K562 (cell line): ENCODE data around the gene MYO6. TPM values are rescaled to one million over a fixed set of nuclear protein-coding genes. Genes with fewer than 3 reads are reported as not detected.

Experiments
- ATAC-seq: fragments of 200-7000 bp; cut with Tn5 transposase; 3 replicates; pipeline ENCODE4 v1.9.1; 2020; ENCODE audit warnings: moderate library complexity
- BruUV-seq: library from RNA; stranded (reverse); fragments of 400-500 nt; replicated peaks from 2 replicates; lab custom pipeline; 2021; lab: Mats Ljungman, UMichigan
- CTCF ChIA-PET: fragments of 300-600 bp; formaldehyde crosslinking; extraction: SDS; loops from one replicate; lab custom pipeline; 2021; ENCODE audit warnings: low intra/inter-chr PET ratio; lab: Yijun Ruan, JAX
- POLR2A ChIA-PET: fragments of 300-600, 350-650 bp; sonication (Branson Sonifier 250); formaldehyde crosslinking; extraction: SDS; loops from one replicate; lab custom pipeline; 2021; ENCODE audit warnings: antibody characterized with exemption, inconsistent platforms; lab: Yijun Ruan, JAX
- DNase-seq, 4 experiments: peaks; one replicate each; pipeline versions ENCODE4 v3.0.0 to v3.0.0-alpha.2; 2011 to 2018; ENCODE audit warnings: low spot score in 3 of 4, mixed read lengths in 3 of 4; ENCODE audit errors: extremely low read depth in 1 of 4
- FAIRE-seq: peaks from 2 replicates; lab custom pipeline; 2011; peaks lifted over from hg19 to GRCh38; lab: Jason Lieb, UNC
- H2AFZ ChIP-seq: 2 replicates; pipeline ENCODE4 v1.6.0; 2011; ENCODE audit warnings: low read depth, low read length, control low read depth, inconsistent platforms
- H3K27ac ChIP-seq: fragments of 200-600 bp; 3 replicates; pipeline ENCODE4 v1.8.0; 2011; ENCODE audit warnings: low read depth, mild to moderate bottlenecking, control low read depth, inconsistent platforms, low read length, moderate library complexity, mixed read lengths; ENCODE audit errors: extremely low read depth
- H3K27me3 ChIP-seq, 2 experiments: fragments of 300-600 bp in 1 of 2; 2 replicates in 1 of 2; 3 replicates in 1 of 2; pipeline versions ENCODE4 v1.6.0 to v1.8.0; 2011; ENCODE audit warnings: inconsistent platforms in 2 of 2, low read length in 2 of 2, mild to moderate bottlenecking in 1 of 2, mixed read lengths in 1 of 2, moderate library complexity in 1 of 2; ENCODE audit not compliant: control insufficient read depth in 2 of 2, insufficient read depth in 2 of 2
- H3K36me3 ChIP-seq: fragments of 300-600 bp; 3 replicates; pipeline ENCODE4 v1.8.0; 2011; ENCODE audit warnings: mild to moderate bottlenecking, low read length, inconsistent platforms; ENCODE audit not compliant: control insufficient read depth, insufficient read depth
- H3K4me1 ChIP-seq, 2 experiments: fragments of 200-600 bp in 1 of 2; replicated peaks in 1 of 2; 2 replicates in 1 of 2; 3 replicates in 1 of 2; pipeline versions ENCODE4 v1.5.1 to v1.8.0; 2011; ENCODE audit warnings: inconsistent platforms in 2 of 2, low read length in 2 of 2, mild to moderate bottlenecking in 1 of 2, mixed read lengths in 1 of 2, moderate library complexity in 1 of 2; ENCODE audit not compliant: control insufficient read depth in 2 of 2, insufficient read depth in 2 of 2
- H3K4me2 ChIP-seq: 2 replicates; pipeline ENCODE4 v1.6.1; 2011; ENCODE audit warnings: low read length, control low read depth, inconsistent platforms, mixed read lengths; ENCODE audit not compliant: insufficient read depth
- H3K4me3 ChIP-seq: fragments of 200-600 bp; sonication (generic), shearing (Covaris generic); 2 replicates; pipeline ENCODE4 v1.5.1; 2016; ENCODE audit warnings: control low read depth, inconsistent platforms
- H3K79me2 ChIP-seq: fragments of 200-600 bp; 3 replicates; pipeline ENCODE4 v1.8.0; 2011; ENCODE audit warnings: low read length, inconsistent platforms; ENCODE audit not compliant: control insufficient read depth, insufficient read depth
- H3K9ac ChIP-seq, 2 experiments: 2 replicates each; pipeline versions ENCODE4 v1.6.0 to v1.6.1; 2011; ENCODE audit warnings: low read depth in 2 of 2, low read length in 2 of 2, control low read depth in 1 of 2, inconsistent platforms in 1 of 2, mild to moderate bottlenecking in 1 of 2, mixed read lengths in 1 of 2; ENCODE audit not compliant: insufficient read depth in 1 of 2
- H3K9me1 ChIP-seq: one replicate; pipeline ENCODE4 v1.6.0; 2011; ENCODE audit warnings: inconsistent platforms, mild to moderate bottlenecking, low read length, moderate library complexity; ENCODE audit not compliant: control insufficient read depth, insufficient read depth
- H3K9me3 ChIP-seq: replicated peaks from 2 replicates; pipeline ENCODE4 v1.5.1; 2011; ENCODE audit warnings: low read depth, low read length, inconsistent platforms; ENCODE audit not compliant: control insufficient read depth, insufficient read depth
- H4K20me1 ChIP-seq: replicated peaks from 2 replicates; pipeline ENCODE4 v1.6.1; 2011; ENCODE audit warnings: low read length, inconsistent platforms, mixed read lengths; ENCODE audit not compliant: control insufficient read depth, insufficient read depth
- LCOR ChIP-seq: sonication (generic); formaldehyde crosslinking; IDR thresholded peaks from 2 replicates; pipeline ENCODE4 v1.8.0; 2022; ENCODE audit warnings: mild to moderate bottlenecking, missing genetic modification reagents
- LEF1 ChIP-seq: fragments of 450-650 bp; IDR thresholded peaks from 2 replicates; pipeline ENCODE4 v1.6.1; 2016; ENCODE audit warnings: mild to moderate bottlenecking
- MEIS2 ChIP-seq: fragments of 450-650 bp; IDR thresholded peaks from 2 replicates; pipeline ENCODE4 v1.6.1; 2014; ENCODE audit warnings: mild to moderate bottlenecking; ENCODE audit not compliant: partially characterized antibody
- RHOXF2B ChIP-seq: fragments of 250-450 bp; sonication (Bioruptor Pico); conservative IDR thresholded peaks from 2 replicates; pipeline ENCODE4 v1.5.1; 2021
- SAP30 ChIP-seq: fragments of 200-600 bp; sonication (generic); IDR thresholded peaks from 2 replicates; pipeline ENCODE4 v1.6.1; 2012; ENCODE audit warnings: borderline replicate concordance, low read depth, mild to moderate bottlenecking, moderate library complexity, low read length, control low read depth, inconsistent platforms; ENCODE audit not compliant: insufficient read depth, poor library complexity, severe bottlenecking
- SIX5 ChIP-seq, 2 experiments: IDR thresholded peaks; 2 replicates each; pipeline ENCODE4 v1.6.1; 2011; ENCODE audit warnings: low read length in 2 of 2, borderline replicate concordance in 1 of 2, low read depth in 1 of 2, mild to moderate bottlenecking in 1 of 2, moderate library complexity in 1 of 2; ENCODE audit not compliant: insufficient read depth in 1 of 2
- STAT5B ChIP-seq: fragments of 250-450 bp; sonication (Bioruptor Pico); IDR thresholded peaks from 2 replicates; pipeline ENCODE4 v1.8.0; 2021; ENCODE audit warnings: mild to moderate bottlenecking, inconsistent platforms
- TFAM ChIP-seq: fragments of 250-450 bp; sonication (Bioruptor Pico); conservative IDR thresholded peaks from 2 replicates; pipeline ENCODE4 v1.5.0; 2021; ENCODE audit warnings: mild to moderate bottlenecking, moderate library complexity
- ZBTB40 ChIP-seq, 2 experiments: fragments of 450-650 bp in 1 of 2; sonication (generic) in 1 of 2; formaldehyde crosslinking in 1 of 2; IDR thresholded peaks; 2 replicates each; pipeline versions ENCODE4 v1.7.1 to v1.9.0; 2016 to 2022; ENCODE audit warnings: inconsistent platforms in 1 of 2, mild to moderate bottlenecking in 1 of 2, missing genetic modification reagents in 1 of 2
- ZNF77 ChIP-seq: fragments of 250-450 bp; sonication (Bioruptor Pico); IDR thresholded peaks from 2 replicates; pipeline ENCODE4 v1.5.0; 2020
- in situ Hi-C: fragments of 300-500 bp; cut with MboI; formaldehyde crosslinking; loops from 4 replicates; pipeline ENCODE4 v1.15.0; 2018; ENCODE audit warnings: inconsistent platforms, mixed read lengths
- intact Hi-C: fragments of 100-400 bp; cut with micrococcal nuclease; formaldehyde crosslinking; loops from 2 replicates; pipeline ENCODE4 v1.14.2; 2022
- polyA plus RNA-seq, 8 experiments: library from polyadenylated mRNA; depleted of rRNA in 4 of 8; stranded (reverse) in 5 of 8; unstranded in 3 of 8; fragments of >200 nt; fragmentation: Nextera tagmentation in 2 of 8; fragmentation: Illumina TruSeq in 1 of 8; extraction: Ambion mirVana in 2 of 8; extraction: Trizol in 1 of 8; gene quantifications; 2 replicates each; pipeline versions ENCODE4 v1.2.1 to v1.2.3, GENCODE V29; 2011 to 2014; ENCODE audit warnings: inconsistent platforms in 1 of 8, missing spikeins in 1 of 8
- total RNA-seq, 7 experiments: library from RNA; depleted of rRNA in 6 of 7; stranded (reverse); fragments of >200 nt in 6 of 7; fragmentation: Illumina TruSeq in 2 of 7; extraction: Trizol in 2 of 7; gene quantifications; 2 replicates each; pipeline versions ENCODE4 v1.2.1 to v1.2.3, GENCODE V29; 2011 to 2021; ENCODE audit warnings: low replicate concordance in 1 of 7

The MYO6 gene
- total and polyA plus RNA-seq, 9 of the 15 experiments (the other 6 are each of a cell fraction or from before 2014, with no cell fraction given) = 1.3 to 5.5 (median 2.7) TPM

GRCh38 chr6:75874224-75874623, 125.2 kb downstream of the MYO6 start (continued):
- no peak for TF ChIP-seq ZBTB40 (IDR thresholded peaks at IDR 0.05)
- TF ChIP-seq ZBTB40 (CRISPR knock-in tag; IDR thresholded peaks at IDR 0.05) = no peak

- Histone ChIP-seq H3K27ac (no peak overlapping the region), H2AFZ (no peak overlapping the region), H3K9me3 (no peaks in the 10 kb centered on the region), H3K9ac (no peak overlapping the region), H3K36me3 (no peaks in the 10 kb centered on the region), H4K20me1 (no peaks in the 10 kb centered on the region), H3K4me2 (no peak overlapping the region), H3K27me3 (no peaks in the 10 kb centered on the region), H3K9me1 (no peaks in the 10 kb centered on the region), H3K79me2 (no peaks in the 10 kb centered on the region), H3K4me1 (no peaks in the 10 kb centered on the region), H3K4me3 (no peak overlapping the region)
- ATAC-seq = no peak
- intact Hi-C loops = no loop called here
- no TSS peak for BruUV-seq
- POLR2A ChIA-PET = no interaction called here
- no peak for FAIRE-seq
- in situ Hi-C loops = no loop called here
- CTCF ChIA-PET = no interaction called here
- no peak for DNase-seq
- TF ChIP-seq TFAM = no peak
- TF ChIP-seq LEF1 = no peak
- no peak for TF ChIP-seq LCOR
- no peak for TF ChIP-seq ZNF77 (CRISPR knock-in tag)
- TF ChIP-seq SIX5 (IDR thresholded peaks at IDR 0.05; ENCODE audit: borderline replicate concordance in 1 of 2, insufficient read depth in 1 of 2, low read depth in 1 of 2, low read length in 2 of 2) = no peak
- no peak for TF ChIP-seq RHOXF2B (CRISPR knock-in tag)
- TF ChIP-seq STAT5B (CRISPR knock-in tag) = no peak
- no peak for TF ChIP-seq MEIS2
- TF ChIP-seq SAP30 = no peak
Observed at GRCh38 chr6:75876152-75876551, 127.1 kb downstream of the MYO6 start.
